Testis (tissue), 3 donors: ENCODE results near the gene FRMD7. TPM values are rescaled to one million over a fixed set of nuclear protein-coding genes. Genes with fewer than 3 reads are reported as not detected.

Experiments
- DNase-seq: peaks from one replicate; pipeline ENCODE4 v3.0.0-alpha.2; 2019
- H3K27ac ChIP-seq, 2 donors: fragments of 200-600 bp; sonication (generic); one replicate each; pipeline ENCODE4 v1.5.1; 2019
- H3K27me3 ChIP-seq: fragments of 200-600 bp; sonication (generic); one replicate; pipeline ENCODE4 v1.5.1; 2019
- H3K36me3 ChIP-seq: fragments of 200-600 bp; sonication (generic); one replicate; pipeline ENCODE4 v1.5.1; 2017; ENCODE audit warnings: low read depth; ENCODE audit errors: missing control alignments
- H3K4me1 ChIP-seq: fragments of 200-600 bp; sonication (generic); one replicate; pipeline ENCODE4 v1.5.1; 2019
- H3K4me3 ChIP-seq, 2 donors: fragments of 200-600 bp; sonication (generic); one replicate each; pipeline ENCODE4 v1.5.1; 2017 to 2019
- H3K9me3 ChIP-seq: fragments of 200-600 bp; sonication (generic); one replicate; pipeline ENCODE4 v1.5.1; 2017
- POLR2A ChIP-seq: fragments of 450-650 bp; IDR thresholded peaks from one replicate; pipeline ENCODE4 v1.6.1; 2017; ENCODE audit warnings: antibody characterized with exemption, mild to moderate bottlenecking, moderate library complexity
- WGBS, 2 donors: methylation state at CpG; one replicate each; pipeline ENCODE4 v1.1.5; 2018; 5-methylcytosine and 5-hydroxymethylcytosine counted together
- intact Hi-C: fragments of 100-400 bp; cut with DNase I; formaldehyde crosslinking; loops from one replicate; pipeline ENCODE4 v1.15.1; 2023; ENCODE audit warnings: low total_unique reads
- polyA plus RNA-seq: library from polyadenylated mRNA; stranded (reverse); fragments of 350-450 nt; fragmentation: Illumina TruSeq; extraction: RNeasy Lipid Tissue Mini Kit (QIAGEN cat#74804); gene quantifications from one replicate; pipeline ENCODE4 v1.2.3, GENCODE V29; 2014; ENCODE audit warnings: low read depth, low replicate concordance; ENCODE audit not compliant: insufficient read depth
- total RNA-seq, 2 donors: library from RNA; depleted of rRNA; stranded (reverse); fragments of >200 nt; gene quantifications; one replicate each; pipeline ENCODE4 v1.2.3, GENCODE V29; 2016
- TF ChIP-seq, protein P1 (sequence below), 3 experiments: fragments of 450-650 bp in 2 of 3; fragments of 200-600 bp in 1 of 3; sonication (generic) in 1 of 3; IDR thresholded peaks; one replicate each; pipeline ENCODE4 v1.5.1; 2016 to 2019; ENCODE audit warnings: antibody characterized with exemption in 3 of 3, mild to moderate bottlenecking in 2 of 3, moderate library complexity in 1 of 3

Gene FRMD7
- total and polyA plus RNA-seq, 3 donors from 2014 or later: 0.06 to 0.11 TPM; not detected in 1

DNA sequence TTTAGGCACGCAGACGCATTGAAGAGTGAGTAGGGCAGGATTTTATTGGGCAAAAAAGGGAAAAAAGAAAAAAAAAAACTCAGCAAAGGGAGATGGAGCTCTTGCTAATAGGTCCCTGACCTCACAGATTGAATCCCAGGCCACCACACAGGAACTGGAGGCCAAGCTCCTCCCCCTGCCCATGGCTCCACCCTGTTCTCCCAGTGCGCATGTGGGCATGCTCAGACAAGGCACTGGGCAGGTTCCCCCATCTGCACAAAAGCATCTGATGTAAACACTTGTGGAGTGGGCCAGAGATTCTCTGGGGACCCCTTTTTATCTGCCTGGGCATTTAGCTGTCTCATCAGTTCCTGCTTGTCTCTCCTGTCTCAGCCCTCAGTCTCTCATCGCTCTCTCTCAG is 9.5 kb downstream of the FRMD7 start:
- no peaks in the 10 kb centered on the region for H3K4me1 ChIP-seq
- no peak for TF ChIP-seq POLR2A
- TF ChIP-seq, protein P1, sequence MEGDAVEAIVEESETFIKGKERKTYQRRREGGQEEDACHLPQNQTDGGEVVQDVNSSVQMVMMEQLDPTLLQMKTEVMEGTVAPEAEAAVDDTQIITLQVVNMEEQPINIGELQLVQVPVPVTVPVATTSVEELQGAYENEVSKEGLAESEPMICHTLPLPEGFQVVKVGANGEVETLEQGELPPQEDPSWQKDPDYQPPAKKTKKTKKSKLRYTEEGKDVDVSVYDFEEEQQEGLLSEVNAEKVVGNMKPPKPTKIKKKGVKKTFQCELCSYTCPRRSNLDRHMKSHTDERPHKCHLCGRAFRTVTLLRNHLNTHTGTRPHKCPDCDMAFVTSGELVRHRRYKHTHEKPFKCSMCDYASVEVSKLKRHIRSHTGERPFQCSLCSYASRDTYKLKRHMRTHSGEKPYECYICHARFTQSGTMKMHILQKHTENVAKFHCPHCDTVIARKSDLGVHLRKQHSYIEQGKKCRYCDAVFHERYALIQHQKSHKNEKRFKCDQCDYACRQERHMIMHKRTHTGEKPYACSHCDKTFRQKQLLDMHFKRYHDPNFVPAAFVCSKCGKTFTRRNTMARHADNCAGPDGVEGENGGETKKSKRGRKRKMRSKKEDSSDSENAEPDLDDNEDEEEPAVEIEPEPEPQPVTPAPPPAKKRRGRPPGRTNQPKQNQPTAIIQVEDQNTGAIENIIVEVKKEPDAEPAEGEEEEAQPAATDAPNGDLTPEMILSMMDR (IDR thresholded peaks at IDR 0.05): no peak
- H3K9me3 ChIP-seq: no peaks in the 10 kb centered on the region
- H3K27me3 ChIP-seq: no peaks in the 10 kb centered on the region
- H3K27ac ChIP-seq: no peak overlapping the region
- H3K36me3 ChIP-seq: no peaks in the 10 kb centered on the region
- DNase-seq: no peak
- H3K4me3 ChIP-seq: no peak overlapping the region
- 78 to 90% methylated on average over 4 of the region's 4 CpGs for WGBS, 2 donors
- intact Hi-C loops: no loop called here

DNA sequence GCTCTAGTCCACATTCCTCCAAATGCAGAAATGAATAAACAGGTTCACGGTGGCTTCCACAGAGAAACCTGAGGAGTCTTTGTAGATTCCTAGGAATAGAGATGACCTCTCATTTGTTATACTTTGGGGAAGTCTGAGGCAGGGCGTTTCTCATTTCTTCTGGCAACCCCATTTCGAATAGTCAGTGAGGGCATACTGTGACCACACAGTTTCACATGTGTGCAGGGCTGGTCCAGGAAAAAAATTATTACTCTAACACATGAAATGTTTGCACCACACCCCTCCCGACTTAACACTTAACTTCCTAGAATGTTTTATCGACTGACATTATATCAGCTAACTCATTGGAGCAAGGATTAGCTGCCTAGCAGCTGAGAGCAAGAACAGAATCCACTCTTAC is 12.0 kb downstream of the FRMD7 start:
- Histone ChIP-seq H3K27ac (no peak overlapping the region), H3K4me1 (no peaks in the 10 kb centered on the region), H3K4me3 (no peak overlapping the region), H3K9me3 (no peaks in the 10 kb centered on the region), H3K27me3 (no peaks in the 10 kb centered on the region), H3K36me3 (no peaks in the 10 kb centered on the region)
- TF ChIP-seq POLR2A: no peak
- TF ChIP-seq, protein P1 (IDR thresholded peaks at IDR 0.05): no peak
- DNase-seq: no peak
- intact Hi-C loops: no loop called here
- WGBS, 2 donors: 83 to 86% methylated on average over 4 to 5 of the region's 5 CpGs

DNA sequence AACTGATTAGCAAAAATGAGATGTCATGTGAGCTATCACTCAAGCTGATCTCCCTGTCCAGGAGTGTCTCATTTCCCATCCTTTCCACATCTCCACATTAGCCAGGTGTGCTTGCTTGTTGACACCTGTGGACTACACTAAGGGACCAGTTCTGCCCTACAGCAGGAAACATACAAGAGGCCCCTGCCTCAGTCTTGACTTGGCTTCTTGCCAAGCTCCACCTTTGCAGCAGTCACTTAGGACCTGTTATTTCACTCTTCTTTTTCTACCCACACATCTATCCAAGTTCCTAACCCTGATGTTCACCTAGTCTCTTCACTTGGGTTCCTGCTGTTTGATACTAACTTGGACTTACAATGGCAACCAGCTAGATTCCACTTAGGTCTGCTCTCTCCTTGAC is 13.2 kb downstream of the FRMD7 start:
- DNase-seq: no peak
- no peaks in the 10 kb centered on the region for H3K4me1 ChIP-seq
- no peaks in the 10 kb centered on the region for H3K27me3 ChIP-seq
- no peak for TF ChIP-seq POLR2A
- TF ChIP-seq, protein P1 (IDR thresholded peaks at IDR 0.05): no peak
- H3K9me3 ChIP-seq: no peaks in the 10 kb centered on the region
- no peak overlapping the region for H3K27ac ChIP-seq
- no peaks in the 10 kb centered on the region for H3K36me3 ChIP-seq
- intact Hi-C loops: no loop called here
- H3K4me3 ChIP-seq: no peak overlapping the region

DNA sequence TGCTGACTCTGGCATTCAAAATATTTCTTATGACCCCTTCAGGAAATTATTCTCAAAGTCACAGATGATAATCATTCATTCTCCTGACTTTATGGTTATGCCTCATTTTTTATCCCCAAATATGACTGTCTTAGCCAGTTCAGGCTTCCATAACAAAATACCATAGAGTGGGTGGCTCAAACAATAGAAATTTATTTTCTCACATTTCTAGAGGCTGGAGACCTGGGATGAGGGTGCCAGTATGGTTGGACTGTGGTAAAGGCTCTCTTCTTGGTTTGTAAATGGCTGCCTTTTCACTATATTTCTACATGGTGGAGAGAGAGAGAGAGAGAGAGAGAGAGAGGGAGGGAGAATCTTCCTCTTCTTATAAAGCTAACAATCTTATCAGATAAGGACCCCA is 20.5 kb downstream of the FRMD7 start:
- intact Hi-C loops: no loop called here
- H3K9me3 ChIP-seq: no peaks in the 10 kb centered on the region
- H3K36me3 ChIP-seq: no peaks in the 10 kb centered on the region
- H3K4me3 ChIP-seq: no peak overlapping the region
- DNase-seq: no peak
- H3K27ac ChIP-seq: no peak overlapping the region
- TF ChIP-seq, protein P1 (IDR thresholded peaks at IDR 0.05): no peak
- no peak for TF ChIP-seq POLR2A
- H3K4me1 ChIP-seq: no peaks in the 10 kb centered on the region
- no peaks in the 10 kb centered on the region for H3K27me3 ChIP-seq

DNA sequence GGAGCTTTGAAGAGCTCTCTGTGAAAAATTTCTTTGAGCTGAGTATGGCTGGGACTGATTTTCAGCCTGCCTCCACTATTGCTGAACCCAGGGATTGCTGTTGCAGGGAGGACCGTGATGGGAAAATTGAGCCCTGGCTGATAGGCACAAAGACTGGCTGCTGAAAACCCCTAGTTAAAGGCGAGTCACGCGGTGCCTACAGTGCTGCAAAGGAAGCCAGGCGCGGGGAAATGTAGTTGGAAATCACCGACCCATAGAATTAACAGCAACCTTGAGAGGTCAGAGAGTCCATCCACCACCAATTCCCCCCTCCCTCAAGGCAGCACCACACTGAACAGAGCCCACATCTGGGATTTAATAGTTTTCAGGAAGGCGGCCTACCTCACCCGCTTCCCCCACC is 26.0 kb downstream of the FRMD7 start:
- intact Hi-C loops: no loop called here
- TF ChIP-seq, protein P1 (IDR thresholded peaks at IDR 0.05): no peak
- Histone ChIP-seq H3K36me3 (no peaks in the 10 kb centered on the region), H3K27me3 (no peaks in the 10 kb centered on the region), H3K9me3 (no peaks in the 10 kb centered on the region), H3K4me3 (no peak overlapping the region), H3K27ac (no peak overlapping the region), H3K4me1 (no peaks in the 10 kb centered on the region)
- DNase-seq: no peak
- WGBS, 2 donors: 84 to 92% methylated on average over 7 to 8 of the region's 9 CpGs
